Neural cell (in vitro differentiated cells): ENCODE results near the gene NHSL2.

Source experiments
- MXI1 ChIP-seq: fragments of 450-650 bp; conservative IDR thresholded peaks from 2 replicates; pipeline ENCODE4 v1.6.1; 2014; ENCODE audit warnings: antibody characterized with exemption, mild to moderate bottlenecking; ENCODE audit not compliant: poor library complexity, severe bottlenecking
- POLR2AphosphoS5 ChIP-seq: IDR thresholded peaks from 2 replicates; pipeline ENCODE4 v1.6.1; 2012
- REST ChIP-seq: IDR thresholded peaks from 2 replicates; pipeline ENCODE4 v1.6.1; 2012; ENCODE audit warnings: borderline replicate concordance
- SMC3 ChIP-seq: fragments of 450-650 bp; conservative IDR thresholded peaks from 2 replicates; pipeline ENCODE4 v1.6.1; 2014; ENCODE audit warnings: antibody characterized with exemption, mild to moderate bottlenecking, moderate library complexity; ENCODE audit not compliant: poor library complexity

DNA sequence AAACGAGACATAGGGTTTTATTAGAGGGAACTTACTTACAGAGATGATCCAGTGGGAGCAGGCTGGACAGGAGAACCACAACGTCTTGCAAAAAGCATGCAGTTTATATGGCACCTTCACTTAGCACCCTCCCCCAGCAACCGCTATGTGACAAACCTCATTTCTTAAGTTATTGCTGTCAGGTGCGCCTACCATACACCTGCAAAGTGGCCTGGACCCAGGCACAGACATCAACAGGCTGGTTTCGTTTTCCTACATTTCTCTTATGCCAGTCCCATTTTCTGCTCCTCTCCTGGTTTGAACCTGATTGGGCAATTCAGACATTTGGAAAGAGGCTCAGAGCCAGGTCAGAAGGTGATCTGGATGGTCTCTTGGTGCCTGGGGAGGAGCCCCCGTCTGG is 202.8 kb downstream of the NHSL2 start:
- TF ChIP-seq MXI1 (no peak), POLR2AphosphoS5 (no peak), SMC3 (no peak), REST (no peak)
